Activated T-cell treated with anti-CD3 and anti-CD28 coated beads for 48 hours (primary cell): ENCODE data around the gene NMUR1.

Experiments
- DNase-seq: peaks from one replicate; pipeline ENCODE4 v3.0.0-alpha.2; 2020; ENCODE audit warnings: low read depth

The NMUR1 gene

GRCh38 chr2:231525248-231526163 is 4.7 kb downstream of the NMUR1 start:
- no peak for DNase-seq

GRCh38 chr2:231524477-231525247 is 5.6 kb downstream of the NMUR1 start:
- DNase-seq: no peak

GRCh38 chr2:231523451-231524285 is 6.6 kb downstream of the NMUR1 start:
- no peak for DNase-seq

GRCh38 chr2:231522418-231523180 is 7.6 kb downstream of the NMUR1 start:
- DNase-seq: no peak

GRCh38 chr2:231521443-231521842 is 8.8 kb downstream of the NMUR1 start:
- DNase-seq: no peak

GRCh38 chr2:231519975-231520555 is 10.2 kb downstream of the NMUR1 start:
- no peak for DNase-seq

GRCh38 chr2:231518771-231519170 is 11.5 kb downstream of the NMUR1 start:
- DNase-seq: no peak

- no peak for DNase-seq
Measured at GRCh38 chr2:231515603-231516002, 14.6 kb downstream of the NMUR1 start.

- no peak for DNase-seq
Measured at GRCh38 chr2:231514951-231515297, 15.3 kb downstream of the NMUR1 start.

- DNase-seq: peak; percentile 97
Measured at GRCh38 chr2:231514225-231514950, 15.9 kb downstream of the NMUR1 start.

GRCh38 chr2:231513746-231514224 is 16.5 kb downstream of the NMUR1 start:
- no peak for DNase-seq

- DNase-seq: no peak
Measured at GRCh38 chr2:231512222-231512621, 18.0 kb downstream of the NMUR1 start.

- no peak for DNase-seq
Measured at GRCh38 chr2:231503766-231504165, 26.5 kb downstream of the NMUR1 start.

GRCh38 chr2:231502596-231502995 is 27.6 kb downstream of the NMUR1 start:
- no peak for DNase-seq

GRCh38 chr2:231497651-231498050 is 32.6 kb downstream of the NMUR1 start:
- no peak for DNase-seq

- no peak for DNase-seq
Measured at GRCh38 chr2:231494669-231495068, 35.6 kb downstream of the NMUR1 start.

GRCh38 chr2:231490801-231491200 is 39.4 kb downstream of the NMUR1 start:
- DNase-seq: no peak

- DNase-seq: no peak
Measured at GRCh38 chr2:231489990-231490389, 40.3 kb downstream of the NMUR1 start.

GRCh38 chr2:231488331-231488730 is 41.9 kb downstream of the NMUR1 start:
- no peak for DNase-seq

GRCh38 chr2:231486851-231487596 is 43.2 kb downstream of the NMUR1 start:
- DNase-seq: no peak
